HCT116 (cell line): ENCODE measurements around the gene AXIN1. TPM values are rescaled to one million over a fixed set of nuclear protein-coding genes. Genes with fewer than 3 reads are reported as not detected.

Source experiments
- ATAC-seq: fragments of 200-7000 bp; cut with Tn5 transposase; 2 replicates; pipeline ENCODE4 v1.9.1; 2020; ENCODE audit warnings: mild to moderate bottlenecking, moderate library complexity
- BruUV-seq: library from RNA; stranded (reverse); fragments of 400-500 nt; replicated peaks from 2 replicates; lab custom pipeline; 2021; lab: Mats Ljungman, UMichigan
- CTCF ChIA-PET: fragments of 300-600 bp; sonication (Branson Sonifier 250); formaldehyde crosslinking; loops from one replicate; lab custom pipeline; 2021; ENCODE audit warnings: antibody characterized with exemption; lab: Charles Lee
- POLR2A ChIA-PET: fragments of 300-600, 350-600 bp; sonication (Branson Sonifier 250); formaldehyde crosslinking; loops from one replicate; lab custom pipeline; 2021; ENCODE audit warnings: antibody characterized with exemption; lab: Charles Lee
- RAD21 ChIA-PET, 2 experiments: fragments of 300-600 bp; sonication (Branson Sonifier 250); formaldehyde crosslinking; loops; one replicate each; lab custom pipeline; 2023; ENCODE audit warnings: low total read pairs in 2 of 2; ENCODE audit not compliant: uncharacterized antibody in 2 of 2, unreplicated experiment in 2 of 2, low non-redundant PET in 1 of 2; lab: Charles Lee
- DNase-seq: peaks from one replicate; pipeline ENCODE4 v3.0.0-alpha.2; 2010; ENCODE audit warnings: low read depth, low spot score
- H2AFZ ChIP-seq: fragments of 200-600 bp; shearing (Covaris generic), sonication (generic); 2 replicates; pipeline ENCODE4 v1.6.1; 2017; ENCODE audit warnings: low read depth, mixed run types, mixed read lengths, antibody characterized with exemption, low read length; ENCODE audit not compliant: poor library complexity, severe bottlenecking
- H3K27ac ChIP-seq: 2 replicates; pipeline ENCODE4 v1.5.1; 2012; ENCODE audit warnings: low read depth, low read length
- H3K27me3 ChIP-seq: fragments of 200-600 bp; sonication (generic); 2 replicates; pipeline ENCODE4 v1.6.1; 2016; ENCODE audit warnings: mixed run types, low read length, mixed read lengths; ENCODE audit not compliant: insufficient read depth
- H3K36me3 ChIP-seq, 2 experiments: fragments of 200-500 bp in 1 of 2; fragments of 200-600 bp in 1 of 2; sonication (Bioruptor generic) in 1 of 2; sonication (generic) in 1 of 2; 2 replicates each; pipeline versions ENCODE4 v1.5.1 to v1.6.1; 2014 to 2016; ENCODE audit warnings: low read length in 2 of 2, inconsistent platforms in 1 of 2, mixed read lengths in 1 of 2, mixed run types in 1 of 2; ENCODE audit not compliant: insufficient read depth in 2 of 2, control insufficient read depth in 1 of 2
- H3K4me1 ChIP-seq, 2 experiments: fragments of 200-600 bp in 1 of 2; sonication (generic) in 1 of 2; 2 replicates each; pipeline versions ENCODE4 v1.5.1 to v1.6.1; 2012 to 2017; ENCODE audit warnings: low read length in 2 of 2, inconsistent platforms in 1 of 2, mild to moderate bottlenecking in 1 of 2, mixed read lengths in 1 of 2, mixed run types in 1 of 2, moderate library complexity in 1 of 2; ENCODE audit not compliant: insufficient read depth in 2 of 2, control insufficient read depth in 1 of 2
- H3K4me2 ChIP-seq: fragments of 200-600 bp; sonication (generic); 2 replicates; pipeline ENCODE4 v1.6.1; 2017; ENCODE audit warnings: mixed run types, low read length, mixed read lengths
- H3K4me3 ChIP-seq, 2 experiments: fragments of 200-600 bp in 1 of 2; sonication (generic) in 1 of 2; replicated peaks in 1 of 2; 2 replicates each; pipeline ENCODE4 v1.5.1; 2011 to 2016; ENCODE audit warnings: low read length in 2 of 2, control low read depth in 1 of 2, low read depth in 1 of 2, mild to moderate bottlenecking in 1 of 2, mixed read lengths in 1 of 2, mixed run types in 1 of 2
- H3K79me2 ChIP-seq: fragments of 200-600 bp; sonication (generic); 2 replicates; pipeline ENCODE4 v1.6.1; 2017; ENCODE audit warnings: mild to moderate bottlenecking, mixed run types, low read length, moderate library complexity, mixed read lengths; ENCODE audit not compliant: insufficient read depth
- H3K9ac ChIP-seq: fragments of 200-600 bp; sonication (generic); 2 replicates; pipeline ENCODE4 v1.6.1; 2016; ENCODE audit warnings: low read length, mixed read lengths
- H3K9me2 ChIP-seq: fragments of 200-600 bp; sonication (generic), shearing (Covaris generic); 2 replicates; pipeline ENCODE4 v1.6.1; 2017; ENCODE audit warnings: mixed run types, mild to moderate bottlenecking, moderate library complexity; ENCODE audit not compliant: insufficient read depth
- H3K9me3 ChIP-seq, 2 experiments: fragments of 200-500 bp in 1 of 2; fragments of 200-600 bp in 1 of 2; sonication (Bioruptor generic) in 1 of 2; sonication (generic) in 1 of 2; 2 replicates each; pipeline ENCODE4 v1.6.1; 2014 to 2017; ENCODE audit warnings: low read length in 2 of 2, mixed read lengths in 2 of 2, inconsistent platforms in 1 of 2, low read depth in 1 of 2, mild to moderate bottlenecking in 1 of 2, mixed run types in 1 of 2, moderate library complexity in 1 of 2; ENCODE audit not compliant: control insufficient read depth in 1 of 2, insufficient read depth in 1 of 2
- H4K20me1 ChIP-seq: fragments of 200-600 bp; sonication (generic), shearing (Covaris generic); 2 replicates; pipeline ENCODE4 v1.6.1; 2017; ENCODE audit warnings: mixed run types, mild to moderate bottlenecking, moderate library complexity; ENCODE audit not compliant: insufficient read depth
- ELF1 ChIP-seq: IDR thresholded peaks from 2 replicates; pipeline ENCODE4 v1.6.1; 2012; ENCODE audit warnings: low read depth, borderline replicate concordance
- JUND ChIP-seq: IDR thresholded peaks from 2 replicates; pipeline ENCODE4 v1.6.1; 2012
- POLR2A ChIP-seq: IDR thresholded peaks from 2 replicates; pipeline ENCODE4 v1.7.0; 2011; ENCODE audit warnings: borderline replicate concordance; ENCODE audit not compliant: insufficient read depth, insufficient read length; ENCODE audit errors: extremely low read depth
- RAD21 ChIP-seq: IDR thresholded peaks from 2 replicates; pipeline ENCODE4 v1.6.1; 2012; ENCODE audit warnings: low read depth, mild to moderate bottlenecking
- YY1 ChIP-seq: IDR thresholded peaks from 2 replicates; pipeline ENCODE4 v1.6.1; 2011; ENCODE audit warnings: low read length, low read depth, moderate library complexity, mild to moderate bottlenecking; ENCODE audit not compliant: insufficient replicate concordance; ENCODE audit errors: extremely low read depth
- ZFX ChIP-seq: fragments of 450-650 bp; IDR thresholded peaks from 2 replicates; pipeline ENCODE4 v1.6.1; 2017
- intact Hi-C: fragments of 100-400 bp; cut with micrococcal nuclease; formaldehyde crosslinking; loops from 2 replicates; pipeline ENCODE4 v1.10.0; 2022
- total RNA-seq: library from RNA; stranded (reverse); gene quantifications from one replicate; pipeline ENCODE4 v1.2.1, GENCODE V29; 2021; ENCODE audit not compliant: unreplicated experiment
- TF ChIP-seq, protein P1 (sequence below): IDR thresholded peaks from 2 replicates; pipeline ENCODE4 v1.6.1; 2012

Gene AXIN1
- total RNA-seq, 1 experiment from 2014 or later, result 20.2 TPM

DNA sequence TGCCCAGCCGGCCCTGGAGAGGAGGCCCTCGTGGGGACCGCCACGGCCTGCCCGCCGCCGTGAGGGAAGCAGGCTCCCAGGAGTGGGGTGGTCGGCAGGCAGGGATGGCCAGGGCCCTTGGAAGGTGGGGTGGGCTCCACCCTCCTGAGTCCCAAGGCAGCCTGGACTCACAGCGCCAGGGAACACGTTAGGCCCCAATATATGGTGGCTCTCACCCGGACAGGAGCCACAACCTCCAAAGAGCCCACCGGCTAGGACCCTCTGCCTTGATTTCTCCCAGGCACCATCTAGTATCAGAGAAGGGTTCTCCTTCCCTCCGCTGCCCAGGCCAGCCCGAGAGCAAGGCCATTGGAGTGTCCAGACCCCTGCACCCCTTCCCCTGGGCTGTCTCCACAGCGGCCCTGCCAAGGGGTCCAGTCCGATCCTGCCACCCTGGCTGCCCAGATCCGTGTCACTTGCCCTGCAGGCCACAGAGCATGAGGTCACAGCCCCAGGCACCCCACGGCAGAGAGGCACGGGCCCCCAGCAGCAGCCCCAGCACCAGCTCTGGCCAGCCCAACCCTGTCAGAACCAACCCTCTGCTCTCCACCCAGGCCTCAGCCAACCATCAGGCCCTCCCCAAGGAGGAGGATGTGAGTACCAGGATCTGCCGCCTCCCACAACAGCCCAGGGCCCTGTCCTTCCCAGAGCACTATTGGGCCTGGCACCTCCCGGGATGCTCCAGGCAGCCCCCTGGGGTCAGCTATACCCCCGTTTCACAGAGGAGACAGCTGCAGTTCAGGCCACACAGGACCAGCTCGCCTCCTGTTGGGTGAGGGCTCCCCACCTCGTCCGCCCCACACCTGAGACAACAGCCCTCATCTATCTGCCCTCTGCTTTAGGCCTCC, 1.1 kb upstream of the AXIN1 start:
- 0 out of 4 replicates have a peak, but pooled peaks cover 0 to 4% of the 10 kb centered on the region in 2 experiments for H3K36me3 ChIP-seq
- no peak overlapping the region for H2AFZ ChIP-seq
- peak overlapping the region; percentile 26 to 45 for H3K4me3 ChIP-seq
- no peaks in the 10 kb centered on the region for H3K9me3 ChIP-seq
- DNase-seq (no peak), ATAC-seq (no peak)
- CTCF ChIA-PET, result interaction anchor here (0.6 to 1.3 kb wide), 6 partner anchors 9 to 257 kb away, joined by 3 to 10 read pairs (median 4); partner anchors contain the start of gene MRPL28
- H3K4me1 ChIP-seq, result peaks cover 2 to 7% of the 10 kb centered on the region in 2 experiments; a peak in 1 of 4 replicates
- RAD21 ChIA-PET, result interaction anchor here in 1 of 2 experiments (1.0 kb wide), 1 partner anchor 8 kb away, joined by 6 read pairs; no protein-coding TSS in a partner anchor
- no peaks in the 10 kb centered on the region for H3K9me2 ChIP-seq
- intact Hi-C loops, result loop anchor here (5.0 kb wide), 1 partner anchor 126 kb away; the partner anchor contains the start of gene LUC7L
- H3K27me3 ChIP-seq, result no peaks in the 10 kb centered on the region
- H3K9ac ChIP-seq, result peak overlapping the region; percentile 39
- TF ChIP-seq POLR2A, result no peak
- TF ChIP-seq YY1, result no peak
- no peak for TF ChIP-seq ELF1
- TF ChIP-seq RAD21, result no peak
- TF ChIP-seq ZFX, result no peak
- TF ChIP-seq, protein P1, sequence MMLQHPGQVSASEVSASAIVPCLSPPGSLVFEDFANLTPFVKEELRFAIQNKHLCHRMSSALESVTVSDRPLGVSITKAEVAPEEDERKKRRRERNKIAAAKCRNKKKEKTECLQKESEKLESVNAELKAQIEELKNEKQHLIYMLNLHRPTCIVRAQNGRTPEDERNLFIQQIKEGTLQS, result no peak
- TF ChIP-seq JUND, result no peak
- H4K20me1 ChIP-seq, result no peaks in the 10 kb centered on the region
- peak overlapping the region; percentile 65 for H3K4me2 ChIP-seq
- peak overlapping the region; percentile 53; the same call in 1 of the 2 replicates for H3K27ac ChIP-seq
- BruUV-seq, result no TSS peak
- H3K79me2 ChIP-seq, result peaks cover 28% of the 10 kb centered on the region
- POLR2A ChIA-PET, result interaction anchor here (0.7 to 1.0 kb wide), 2 partner anchors 17 to 124 kb away, joined by 3 read pairs; partner anchors contain the start of gene MRPL28
